ENCODE results near the gene RCC2.
A peak's percentile ranks its signal among the peaks of the same experiment; 100 is the strongest.

Gene RCC2

DNA sequence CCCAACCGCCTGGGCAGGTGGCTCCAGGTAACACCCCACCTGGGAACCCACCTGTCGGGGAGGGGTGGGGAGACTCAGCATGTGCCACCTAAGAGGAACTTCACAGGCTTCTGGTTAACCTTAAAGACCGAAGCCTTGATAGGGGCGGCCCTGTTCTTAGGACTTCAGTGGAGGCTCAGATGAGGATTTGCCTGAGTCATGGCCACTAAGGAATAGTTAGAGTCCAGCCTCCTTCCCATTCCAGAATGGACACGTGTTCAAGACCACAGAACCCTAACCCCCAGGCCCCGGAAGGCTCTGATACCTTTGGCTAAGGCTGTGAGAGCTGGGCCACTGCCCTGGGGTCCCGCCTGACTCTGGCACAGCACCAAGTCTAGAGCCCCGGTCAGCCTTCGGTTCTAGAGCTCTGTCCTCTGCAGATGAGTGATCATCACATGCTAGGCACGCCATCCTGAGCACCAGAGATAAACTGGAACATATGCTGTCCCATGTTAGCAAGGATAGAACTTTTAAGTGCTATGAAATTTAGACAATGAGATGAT is 47.2 kb downstream of the RCC2 start:
- TF ChIP-seq, protein P1, sequence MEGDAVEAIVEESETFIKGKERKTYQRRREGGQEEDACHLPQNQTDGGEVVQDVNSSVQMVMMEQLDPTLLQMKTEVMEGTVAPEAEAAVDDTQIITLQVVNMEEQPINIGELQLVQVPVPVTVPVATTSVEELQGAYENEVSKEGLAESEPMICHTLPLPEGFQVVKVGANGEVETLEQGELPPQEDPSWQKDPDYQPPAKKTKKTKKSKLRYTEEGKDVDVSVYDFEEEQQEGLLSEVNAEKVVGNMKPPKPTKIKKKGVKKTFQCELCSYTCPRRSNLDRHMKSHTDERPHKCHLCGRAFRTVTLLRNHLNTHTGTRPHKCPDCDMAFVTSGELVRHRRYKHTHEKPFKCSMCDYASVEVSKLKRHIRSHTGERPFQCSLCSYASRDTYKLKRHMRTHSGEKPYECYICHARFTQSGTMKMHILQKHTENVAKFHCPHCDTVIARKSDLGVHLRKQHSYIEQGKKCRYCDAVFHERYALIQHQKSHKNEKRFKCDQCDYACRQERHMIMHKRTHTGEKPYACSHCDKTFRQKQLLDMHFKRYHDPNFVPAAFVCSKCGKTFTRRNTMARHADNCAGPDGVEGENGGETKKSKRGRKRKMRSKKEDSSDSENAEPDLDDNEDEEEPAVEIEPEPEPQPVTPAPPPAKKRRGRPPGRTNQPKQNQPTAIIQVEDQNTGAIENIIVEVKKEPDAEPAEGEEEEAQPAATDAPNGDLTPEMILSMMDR (IDR thresholded peaks at IDR 0.05): no peak
- TF ChIP-seq ZFX (IDR thresholded peaks at IDR 0.05; ENCODE audit: borderline replicate concordance): no peak
- no peak overlapping the region for H3K27ac ChIP-seq

DNA sequence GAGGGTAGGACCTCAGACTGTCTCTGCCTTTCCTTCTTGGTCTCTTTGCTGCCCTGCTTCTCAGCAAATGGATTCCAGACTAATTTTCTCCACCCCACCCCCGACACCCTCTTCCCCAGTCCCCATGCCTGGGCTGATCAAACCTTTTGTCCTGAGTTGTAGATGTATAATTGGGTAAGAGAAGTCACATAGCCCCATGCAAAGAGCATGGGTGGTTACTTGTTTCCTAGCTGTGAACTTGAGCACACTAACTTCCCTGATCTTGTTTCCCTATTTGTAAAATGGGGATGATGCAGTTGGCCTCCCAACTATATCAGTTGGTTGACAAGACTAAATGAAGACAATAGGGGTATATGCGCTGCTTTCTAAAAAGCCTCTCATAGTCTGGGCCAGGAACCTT is 58.3 kb downstream of the RCC2 start:
- no peak for TF ChIP-seq ZFX (IDR thresholded peaks at IDR 0.05; ENCODE audit: borderline replicate concordance)
- TF ChIP-seq, protein P1 (IDR thresholded peaks at IDR 0.05): no peak
- no peak overlapping the region for H3K27ac ChIP-seq

DNA sequence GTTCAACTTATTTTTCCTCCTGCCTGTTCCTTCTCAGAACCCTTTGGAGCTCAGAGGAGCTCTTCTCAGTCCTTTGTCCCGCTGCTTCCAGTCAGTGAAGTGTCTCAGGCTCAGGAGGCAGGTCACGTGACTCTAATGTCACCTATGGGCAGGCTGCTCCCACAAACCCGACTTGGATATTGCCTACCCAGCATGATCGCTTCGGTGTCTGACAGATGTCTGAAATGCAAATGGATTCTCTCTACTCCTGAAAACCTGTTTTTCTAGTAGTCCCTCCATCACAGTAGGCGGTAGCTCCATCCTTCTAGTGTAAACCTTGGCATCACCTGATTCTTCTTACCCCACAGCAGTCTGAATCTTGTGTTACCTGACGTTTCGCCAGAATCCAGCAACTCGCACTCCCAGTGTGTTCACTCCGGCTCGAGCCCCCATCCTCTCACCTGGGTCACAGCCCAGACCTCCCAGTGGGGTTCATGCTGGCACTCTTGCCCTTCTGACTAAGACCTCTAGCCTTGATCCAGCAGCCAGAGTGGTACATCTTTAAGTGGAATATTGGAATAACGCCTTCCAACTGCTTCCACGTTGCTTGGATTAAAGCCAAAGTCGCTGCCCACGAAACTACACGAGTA is 62.0 kb downstream of the RCC2 start:
- TF ChIP-seq, protein P1 (IDR thresholded peaks at IDR 0.05): no peak
- TF ChIP-seq ZFX (IDR thresholded peaks at IDR 0.05; ENCODE audit: borderline replicate concordance): no peak
- H3K27ac ChIP-seq: no peak overlapping the region

DNA sequence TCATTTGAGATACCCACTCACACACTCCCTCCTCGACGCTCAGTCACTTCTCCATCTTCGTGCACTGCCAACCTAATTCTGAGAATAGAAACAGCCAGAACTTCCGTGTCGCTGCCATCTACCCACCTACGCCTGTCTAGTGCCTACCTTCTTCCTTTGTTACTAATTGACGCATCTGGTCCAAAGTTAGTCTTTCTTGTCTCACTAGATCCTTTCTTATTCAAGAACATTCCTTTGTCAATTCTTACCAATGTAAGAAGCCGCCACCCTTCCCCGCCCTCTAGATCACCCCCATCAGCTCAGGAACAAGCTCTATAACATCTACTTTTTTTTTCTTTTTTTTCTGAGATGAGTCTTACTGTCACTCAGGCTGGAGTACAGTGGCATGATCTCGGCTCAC is 63.8 kb downstream of the RCC2 start:
- TF ChIP-seq ZFX (IDR thresholded peaks at IDR 0.05; ENCODE audit: borderline replicate concordance): no peak
- TF ChIP-seq, protein P1 (IDR thresholded peaks at IDR 0.05): no peak
- no peak overlapping the region for H3K27ac ChIP-seq

DNA sequence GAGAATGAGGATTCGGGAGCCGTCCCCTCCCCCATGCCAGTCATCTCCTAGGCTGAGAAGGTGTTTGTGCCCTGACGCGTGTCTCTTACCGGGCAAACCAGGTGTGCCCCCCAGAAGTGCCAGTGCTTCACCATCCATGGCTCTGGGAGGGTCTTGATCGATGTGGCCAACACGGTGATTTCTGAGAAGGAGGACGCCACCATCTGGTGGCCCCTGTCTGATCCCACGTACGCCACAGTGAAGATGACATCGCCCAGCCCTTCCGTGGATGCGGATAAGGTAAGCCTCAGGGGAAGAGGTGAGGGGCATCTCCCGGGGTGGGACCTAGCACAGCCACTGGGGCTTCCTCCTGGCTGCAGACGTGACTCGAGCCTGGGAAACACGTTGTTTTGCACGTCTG is 66.5 kb downstream of the RCC2 start:
- TF ChIP-seq ZFX (IDR thresholded peaks at IDR 0.05; ENCODE audit: borderline replicate concordance): no peak
- TF ChIP-seq, protein P1 (IDR thresholded peaks at IDR 0.05): no peak
- no peak overlapping the region for H3K27ac ChIP-seq

DNA sequence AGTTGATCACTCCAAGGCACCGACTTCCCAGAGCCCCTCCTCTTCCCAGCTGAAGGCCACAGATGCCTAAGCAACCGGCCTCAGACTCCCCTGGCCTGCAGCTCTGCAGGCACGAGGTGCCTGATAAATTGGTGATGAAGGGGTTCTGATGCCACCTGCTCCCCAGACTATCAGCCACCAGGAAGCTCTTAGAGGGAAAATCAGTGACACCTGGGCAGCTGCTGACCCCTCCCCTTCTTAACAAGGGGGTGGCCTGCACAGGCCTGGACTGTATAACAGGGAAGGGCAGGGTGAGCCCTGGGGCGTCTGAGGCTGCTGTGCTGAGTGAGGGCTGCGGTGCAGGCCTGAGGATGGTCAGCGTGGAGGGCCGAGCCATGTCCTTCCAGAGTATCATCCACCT is 67.6 kb downstream of the RCC2 start, which contains the start of gene PADI6:
Gene PADI6, plus strand, starts transcription at position 301 of the 400 bp plus-strand sequence. Its CDS starts 50 bp downstream, at position 351.
- H3K27ac ChIP-seq: no peak within 1 kb of the TSS

DNA sequence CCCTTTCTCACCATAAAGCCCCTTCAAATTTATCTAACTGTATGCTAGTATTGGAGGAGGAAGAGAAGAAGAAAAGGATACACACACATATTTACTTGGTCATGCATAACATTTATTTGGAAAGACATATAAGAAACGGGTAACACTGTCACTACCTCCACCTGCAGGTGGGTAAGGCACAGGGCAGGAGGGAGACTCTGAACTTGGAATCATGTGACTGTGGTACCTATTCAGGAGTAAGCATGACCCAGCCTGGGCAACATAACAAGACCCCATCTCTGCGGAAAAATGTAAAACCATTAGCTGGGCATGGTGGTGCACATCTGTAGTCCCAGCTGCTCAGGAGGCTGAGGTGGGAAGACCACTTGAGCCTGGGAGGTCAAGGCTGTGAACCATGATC is 68.9 kb downstream of the RCC2 start:
- TF ChIP-seq ZFX (IDR thresholded peaks at IDR 0.05; ENCODE audit: borderline replicate concordance): no peak
- TF ChIP-seq, protein P1 (IDR thresholded peaks at IDR 0.05): peak; percentile 51
- no peak overlapping the region for H3K27ac ChIP-seq

More for the DNA sequence above, 67.6 kb downstream of the RCC2 start, which contains the start of gene PADI6:
- TF ChIP-seq ZFX (IDR thresholded peaks at IDR 0.05; ENCODE audit: borderline replicate concordance): no peak
- TF ChIP-seq, protein P1 (IDR thresholded peaks at IDR 0.05): no peak
